ENCODE results near the gene PLCB3.
A peak's percentile ranks its signal among the peaks of the same experiment; 100 is the strongest.

PLCB3 gene

GRCh38 chr11:64266339-64266738, 15.0 kb downstream of the PLCB3 start:
- DNase-seq (ENCODE audit: low read depth), result no peak

GRCh38 chr11:64267207-64267945, 16.0 kb downstream of the PLCB3 start:
- DNase-seq (ENCODE audit: low read depth), result no peak

DNA sequence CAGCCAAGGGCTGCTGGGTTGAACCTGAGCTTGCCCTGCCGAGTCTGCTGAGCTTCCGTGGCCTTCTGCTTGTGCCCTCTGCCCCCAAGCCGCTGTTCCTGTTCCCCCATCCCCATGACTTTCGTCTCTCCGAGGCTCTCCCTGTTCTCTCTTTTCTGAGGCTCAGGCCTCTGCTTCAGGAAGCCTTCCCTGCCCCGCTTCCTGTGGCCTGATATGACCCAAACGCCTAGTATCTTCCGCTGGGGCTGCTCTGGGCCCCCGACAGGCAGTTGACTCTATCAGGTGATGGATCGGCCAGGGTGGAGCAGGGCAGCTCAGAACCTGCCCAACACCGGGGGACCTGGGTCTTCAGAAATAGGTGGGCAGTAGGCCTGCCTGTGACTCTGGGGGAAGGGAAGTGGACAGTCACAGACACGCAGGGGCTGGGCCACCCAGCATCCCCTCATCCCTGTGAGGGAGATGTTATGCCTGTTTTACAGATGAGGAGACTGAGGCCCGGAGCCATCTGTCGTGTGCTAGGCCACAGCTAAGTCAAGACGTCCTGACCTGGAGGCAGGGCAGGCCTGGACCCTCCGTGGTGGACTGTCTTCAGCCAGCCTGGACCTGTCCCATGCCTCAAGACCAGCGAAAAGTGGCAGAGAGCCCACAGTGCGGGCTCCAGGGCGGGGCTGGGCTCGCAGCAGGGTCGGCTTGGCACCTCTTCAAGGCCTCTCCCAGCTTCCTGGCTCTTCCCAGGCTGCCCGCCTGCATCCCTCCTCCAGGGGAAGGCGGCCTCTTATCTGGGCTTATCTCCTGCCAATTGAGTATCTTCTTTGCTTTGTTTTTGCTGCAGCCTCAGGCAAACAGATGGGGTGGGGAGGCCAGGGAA, 16.9 kb downstream of the PLCB3 start:
- DNase-seq (ENCODE audit: low read depth), result no peak

DNA sequence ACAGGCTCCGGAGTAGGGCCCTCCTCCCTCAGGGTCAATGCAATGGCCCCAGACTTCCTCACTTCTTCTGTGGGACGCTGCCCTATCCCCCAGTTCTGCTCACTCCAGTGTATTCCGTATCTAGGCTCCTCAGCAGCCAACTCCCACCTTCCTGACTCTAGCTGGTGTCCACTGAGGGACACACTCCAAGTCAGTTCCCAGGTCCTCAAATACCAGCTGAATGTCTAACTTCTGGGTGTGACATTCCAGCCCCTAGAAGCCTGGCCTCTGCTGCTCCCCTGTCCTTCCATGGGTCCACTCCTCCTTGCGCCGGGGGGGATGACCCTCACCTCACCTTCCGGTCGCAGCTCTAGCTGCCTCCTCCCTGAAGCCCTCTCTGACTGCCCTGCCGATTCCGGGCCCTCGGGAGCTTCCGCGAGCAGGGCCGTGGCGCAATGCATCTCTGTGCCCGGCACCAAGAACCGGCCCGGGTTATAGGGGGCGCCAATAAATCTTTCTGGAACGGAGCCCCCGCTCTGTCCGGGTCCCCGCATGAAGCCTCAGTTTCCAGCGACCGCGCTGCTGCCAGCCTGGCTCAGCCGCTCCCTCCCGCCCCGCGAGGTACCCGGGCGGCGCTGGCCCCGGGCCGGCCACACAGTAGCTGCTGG, 17.7 kb downstream of the PLCB3 start:
- DNase-seq (ENCODE audit: low read depth), result no peak

DNA sequence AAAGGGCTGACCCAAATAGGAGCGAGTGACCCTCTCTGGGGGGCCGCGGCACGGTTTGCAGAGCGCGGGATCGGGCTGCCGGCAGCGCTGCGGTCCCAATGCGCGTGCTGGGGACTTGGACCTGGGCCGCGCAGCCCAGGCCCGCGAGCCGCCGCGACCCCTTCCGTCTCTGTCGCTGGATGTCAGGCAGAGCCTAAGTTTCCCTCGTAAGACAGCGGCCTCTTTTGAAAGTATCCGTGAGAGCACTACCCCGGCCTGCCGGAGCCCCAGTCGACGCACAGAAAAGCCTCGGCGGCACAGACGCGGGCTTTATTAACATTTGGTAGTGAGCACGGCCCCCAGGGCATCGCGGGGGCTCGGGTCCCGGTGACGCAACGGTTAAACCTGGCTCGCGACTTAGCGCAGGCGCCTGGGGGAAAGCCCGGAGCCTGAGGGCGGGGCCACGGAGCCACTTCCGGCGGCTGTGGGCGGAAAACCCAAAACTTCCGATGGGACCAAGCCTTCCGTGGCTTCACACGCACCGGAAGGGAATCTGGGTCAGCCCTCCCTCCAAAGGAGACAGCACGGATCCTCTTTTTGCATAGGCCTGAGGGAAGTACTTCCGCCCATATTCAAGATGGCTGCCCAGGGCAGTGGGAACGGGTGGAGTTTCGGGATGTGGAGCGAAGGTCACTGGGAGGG, 18.4 kb downstream of the PLCB3 start:
- peak; percentile 99 for DNase-seq (ENCODE audit: low read depth)

DNA sequence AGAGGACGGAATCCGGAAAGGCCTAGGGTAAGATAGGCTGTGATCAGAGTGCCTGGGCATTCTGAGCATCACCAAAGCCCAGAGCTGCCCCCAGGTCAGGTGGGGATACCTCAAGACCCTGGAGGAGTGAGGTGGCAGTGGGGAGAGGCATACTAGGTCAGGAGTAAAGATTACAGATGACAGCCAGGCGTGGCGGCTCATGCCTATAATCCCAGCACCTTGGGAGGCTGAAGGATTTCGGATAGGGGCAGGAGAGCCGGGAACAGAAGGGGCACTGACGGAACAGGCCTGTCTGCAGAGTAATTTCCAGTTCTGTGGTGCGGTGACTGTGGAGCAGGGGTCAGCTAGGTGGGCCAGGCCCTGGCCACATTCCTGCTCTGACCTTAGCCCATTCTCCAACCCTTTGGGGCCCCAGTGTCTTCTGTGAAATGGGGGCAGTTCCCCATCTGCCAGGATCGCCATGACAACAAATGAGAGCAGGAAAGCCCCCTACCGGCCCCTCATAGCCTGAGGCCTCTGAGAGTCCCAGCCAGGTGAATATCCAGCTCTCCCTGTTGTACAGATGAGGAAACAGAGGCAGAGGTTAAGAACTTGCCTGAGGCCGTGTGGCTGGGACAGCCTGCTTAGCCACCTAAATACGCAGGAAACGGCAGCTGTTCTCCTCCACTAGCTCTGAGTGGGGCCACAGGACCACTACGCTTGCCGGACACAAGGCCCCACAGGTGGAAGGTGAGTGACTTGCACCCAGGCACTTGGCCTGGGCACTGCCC, 23.9 kb downstream of the PLCB3 start:
- no peak for DNase-seq (ENCODE audit: low read depth)

GRCh38 chr11:64275841-64276240, 24.5 kb downstream of the PLCB3 start:
- no peak for DNase-seq (ENCODE audit: low read depth)

DNA sequence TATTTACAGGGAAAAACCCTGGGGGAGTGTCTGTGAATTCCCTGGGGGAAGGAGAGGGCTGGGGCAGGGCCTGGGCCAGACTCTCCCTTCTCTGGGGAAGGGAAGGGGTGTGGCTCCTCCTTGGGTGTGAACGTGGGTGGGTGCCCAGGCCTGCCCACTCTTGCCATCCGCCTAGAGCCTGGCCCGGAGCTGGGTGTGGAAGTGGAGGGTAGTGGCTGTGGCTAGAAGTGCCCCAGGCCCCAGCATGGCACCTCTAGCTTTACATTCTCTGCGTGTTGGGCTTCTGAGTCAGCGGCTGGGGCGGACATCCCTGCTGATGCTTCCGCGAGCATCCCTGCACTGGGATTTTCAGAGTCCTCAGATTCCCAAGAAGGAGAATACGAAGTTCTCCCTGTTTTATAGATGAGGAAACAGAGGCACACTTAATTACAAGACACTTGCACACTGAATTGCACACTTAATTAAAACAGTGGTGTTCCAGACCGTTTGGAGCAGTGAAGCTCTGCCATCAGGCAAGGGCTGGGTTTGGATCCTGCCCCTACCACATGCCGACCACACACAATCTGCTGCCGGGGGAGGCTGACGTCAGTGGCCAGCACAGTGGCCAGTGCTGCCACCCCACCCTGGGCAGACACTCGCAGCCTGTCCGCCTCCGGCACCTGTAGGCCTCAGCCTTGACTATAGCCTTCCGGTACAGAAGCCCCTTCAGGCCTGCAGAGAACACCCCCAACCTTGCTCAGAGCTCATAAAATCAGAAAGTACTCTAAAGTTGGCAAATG, 25.5 kb downstream of the PLCB3 start:
- no peak for DNase-seq (ENCODE audit: low read depth)

DNA sequence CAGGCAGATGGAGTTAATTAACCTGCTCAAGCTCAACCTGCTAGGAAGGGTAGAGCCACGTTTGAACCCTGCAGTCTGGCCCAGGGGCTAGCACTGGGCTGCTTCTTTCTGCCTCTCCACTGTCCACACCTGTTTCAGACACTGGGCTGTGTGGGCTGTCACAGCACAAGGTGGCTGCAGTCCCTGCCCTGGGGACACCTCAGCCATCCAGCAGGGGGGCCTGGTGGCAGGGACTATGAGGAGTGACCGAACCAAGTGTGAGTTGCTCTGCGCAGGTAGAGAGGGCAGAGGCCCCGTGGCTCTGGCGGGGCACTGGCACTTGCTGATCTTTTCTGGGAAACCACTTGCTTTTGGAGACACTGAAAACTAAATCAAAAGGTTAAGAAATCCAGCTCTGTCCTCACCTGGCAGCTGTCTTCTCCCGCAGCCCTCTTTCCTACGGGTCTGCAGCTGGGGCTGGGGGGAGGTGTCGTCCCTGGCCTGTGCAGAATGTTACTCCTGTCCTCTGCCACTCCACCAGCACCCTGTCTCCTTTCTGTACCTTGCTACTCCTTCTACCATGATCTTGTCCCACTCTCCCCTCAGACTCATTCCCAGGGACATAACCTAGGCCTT, 27.4 kb downstream of the PLCB3 start:
- no peak for DNase-seq (ENCODE audit: low read depth)

DNA sequence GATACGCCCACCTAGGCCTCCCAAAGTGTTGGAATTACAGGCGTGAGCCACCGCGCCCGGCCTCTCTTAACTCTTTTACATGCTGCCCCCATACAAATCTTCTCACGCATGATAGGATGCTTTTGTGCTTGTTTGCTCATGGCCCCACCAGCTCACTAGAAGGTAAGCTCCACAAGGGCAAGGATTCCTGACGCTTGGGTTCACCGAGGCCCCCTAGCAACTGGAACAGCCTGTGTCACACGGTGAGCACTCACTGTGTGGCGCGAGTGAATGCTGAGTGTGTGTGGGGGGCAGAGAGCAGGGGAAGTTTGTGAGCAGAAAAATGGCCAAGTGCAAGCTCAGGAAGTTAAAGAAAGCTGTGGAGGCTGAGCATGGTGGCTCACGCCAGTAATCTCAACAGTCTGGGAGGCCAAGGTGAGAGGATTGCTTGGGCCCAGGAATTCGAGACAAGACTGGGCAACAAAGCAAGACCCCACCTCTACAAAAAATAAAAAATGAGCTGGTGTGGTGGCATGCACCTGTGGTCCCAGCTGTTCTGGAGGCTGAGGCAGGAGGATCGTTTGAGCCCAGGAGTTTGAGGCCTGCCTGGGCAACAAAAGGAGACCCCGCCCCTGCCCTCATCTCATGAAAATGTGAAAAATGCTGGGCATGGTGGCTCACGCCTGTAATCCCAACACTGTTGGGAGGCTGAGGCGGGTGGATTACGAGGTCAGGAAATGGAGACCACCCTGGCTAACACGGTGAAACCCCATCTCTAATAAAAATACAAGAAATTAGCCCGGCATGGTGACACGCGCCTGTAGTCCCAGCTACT, 30.8 kb downstream of the PLCB3 start:
- DNase-seq (ENCODE audit: low read depth), result no peak

- DNase-seq (ENCODE audit: low read depth), result no peak
Measured at GRCh38 chr11:64283092-64283491, 31.8 kb downstream of the PLCB3 start.

DNA sequence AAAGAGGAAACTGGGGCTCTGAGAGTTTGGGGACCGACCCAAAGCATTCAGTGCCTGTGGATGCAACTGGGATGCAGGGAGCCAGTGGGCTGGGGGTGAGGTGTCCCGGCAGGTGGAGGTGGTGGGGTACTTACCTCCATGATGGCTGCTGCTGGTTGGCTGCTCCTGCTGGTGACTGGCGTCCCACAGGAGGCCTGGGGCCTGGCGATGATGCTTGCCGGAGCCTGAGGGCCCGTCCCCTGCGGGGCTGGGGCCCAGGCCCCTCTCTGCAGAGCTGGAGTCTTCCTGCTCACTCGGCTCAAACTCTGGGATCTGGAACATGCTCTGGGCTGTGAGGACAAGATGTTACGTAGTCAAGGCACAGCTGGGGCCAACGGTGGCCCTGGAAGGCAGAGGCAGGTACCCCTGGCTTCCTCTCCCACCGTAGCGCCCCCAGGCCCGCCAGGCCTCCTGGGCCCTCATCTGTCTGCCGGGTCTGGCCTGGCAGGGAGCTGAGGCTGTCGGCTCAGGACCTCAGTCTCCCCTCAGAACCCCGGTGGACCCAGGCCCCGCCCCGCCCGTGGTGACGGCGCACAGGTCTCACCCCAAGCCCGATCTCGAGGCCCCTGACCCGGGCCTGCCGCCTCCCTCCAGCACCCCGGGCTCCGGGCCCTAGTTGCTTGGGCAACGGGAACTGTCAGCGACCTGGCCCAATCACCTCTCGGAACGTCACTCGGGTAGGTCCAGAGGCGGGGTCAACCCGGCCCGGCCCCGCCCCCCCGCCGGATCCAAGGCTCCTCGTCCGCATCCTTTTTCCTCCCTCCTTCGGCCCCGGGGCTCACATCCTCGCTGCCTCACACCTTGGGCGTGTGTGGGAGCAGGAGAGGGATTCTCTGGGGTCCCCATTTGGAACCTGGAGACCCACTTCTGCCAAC, 33.0 kb downstream of the PLCB3 start, which contains the start of gene BAD:
Gene BAD, minus strand, starts transcription at position 618 of the 914 bp plus-strand sequence. Its CDS starts 297 bp downstream, at position 321.
- peak; percentile 84 for DNase-seq (ENCODE audit: low read depth)

DNA sequence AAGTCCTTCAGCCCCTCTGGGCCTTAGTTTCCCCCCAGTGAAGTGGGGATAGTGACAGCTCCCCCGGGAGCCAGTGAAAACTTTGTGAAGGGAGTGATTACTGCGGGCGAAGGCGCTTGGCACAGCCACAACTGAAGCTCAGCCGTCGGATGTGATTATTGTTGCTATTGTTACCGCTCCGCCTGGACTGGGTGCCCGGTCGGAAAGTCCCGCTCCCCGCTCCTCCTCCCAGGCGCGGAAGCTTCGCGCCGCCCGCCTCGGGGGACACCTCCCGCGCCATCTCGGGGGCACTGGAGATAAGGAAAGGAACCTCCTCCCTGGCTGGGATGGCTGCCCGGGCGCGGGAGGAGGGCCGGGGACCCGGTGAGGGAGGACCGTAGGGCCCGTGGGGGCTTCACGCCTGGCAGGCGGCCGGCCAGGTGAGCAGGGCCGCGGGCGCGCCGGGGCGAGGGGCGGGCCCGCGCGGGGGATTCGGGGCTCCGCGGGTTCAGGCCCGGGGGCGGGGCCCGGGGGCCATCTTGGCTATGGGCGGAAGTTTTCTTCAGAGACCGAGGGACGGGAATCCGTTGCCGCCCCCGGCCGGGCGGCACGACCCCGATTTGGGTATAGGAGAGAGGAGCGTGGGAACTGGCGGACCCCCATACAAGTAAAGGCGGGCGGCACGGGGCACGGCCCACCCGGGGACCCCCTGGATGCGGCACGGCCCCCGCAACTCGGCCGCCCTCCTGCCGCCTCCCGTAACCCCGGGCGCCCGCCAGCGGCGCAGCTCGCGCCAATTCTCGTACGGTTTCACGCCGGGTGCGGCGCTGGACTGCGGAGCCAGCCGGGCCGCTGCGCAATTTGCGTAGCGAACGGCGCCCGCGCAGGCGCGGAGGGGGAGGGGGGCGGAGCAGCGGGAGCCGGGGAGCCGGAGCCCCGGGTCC, 33.9 kb downstream of the PLCB3 start, which contains the start of gene GPR137:
Gene GPR137, plus strand, starts transcription at position 887 of the 923 bp plus-strand sequence. CDS start 677 bp downstream, outside the sequence.
- DNase-seq (ENCODE audit: low read depth), result no peak

GRCh38 chr11:64285885-64286800, 34.8 kb downstream of the PLCB3 start:
- DNase-seq (ENCODE audit: low read depth), result no peak

DNA sequence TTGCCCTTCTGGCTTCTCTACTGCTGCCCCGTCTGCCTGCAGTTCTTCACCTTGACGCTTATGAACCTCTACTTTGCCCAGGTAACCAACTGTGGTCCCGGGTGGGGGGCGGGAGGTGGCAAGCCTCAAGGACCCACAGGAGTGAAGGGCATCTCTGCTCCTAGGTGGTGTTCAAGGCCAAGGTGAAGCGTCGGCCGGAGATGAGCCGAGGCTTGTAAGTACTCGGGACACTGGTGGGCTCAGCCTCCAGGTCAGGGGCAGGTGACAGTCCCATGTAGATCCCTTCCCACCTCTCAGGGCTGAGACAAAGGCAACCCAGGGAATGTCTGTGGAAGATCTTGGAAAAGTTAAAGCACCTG, 35.5 kb downstream of the PLCB3 start:
- no peak for DNase-seq (ENCODE audit: low read depth)

All from HS-27A (cell line).